Thymus (tissue), 11 donors: Measurements from ENCODE around the gene PPP1CB. TPM values are rescaled to one million over a fixed set of nuclear protein-coding genes. Genes with fewer than 3 reads are reported as not detected.
"Not testable (repeated sequence)": the region's sequence is repeated elsewhere in the genome, so short reads cannot be mapped to it uniquely, and the experiment has no call there.

Source experiments
- DNase-seq, 9 donors: peaks; one replicate each; pipeline ENCODE4 v3.0.0-alpha.2; 2013; ENCODE audit warnings: low spot score in 9 of 9, low read depth in 6 of 9, missing footprints in 1 of 9
- H3K27ac ChIP-seq, 2 donors: one replicate each; pipeline ENCODE4 v1.5.1; 2013; ENCODE audit warnings: control low read depth in 1 of 2, low read depth in 1 of 2, low read length in 1 of 2, mild to moderate bottlenecking in 1 of 2, moderate library complexity in 1 of 2
- H3K27me3 ChIP-seq, 2 donors: one replicate each; pipeline ENCODE4 v1.5.1; 2013; ENCODE audit warnings: low read length in 1 of 2; ENCODE audit not compliant: control insufficient read depth in 2 of 2, insufficient read depth in 1 of 2
- H3K36me3 ChIP-seq, 2 donors: one replicate each; pipeline ENCODE4 v1.5.1; 2013; ENCODE audit warnings: low read length in 1 of 2, mild to moderate bottlenecking in 1 of 2, moderate library complexity in 1 of 2; ENCODE audit not compliant: control insufficient read depth in 2 of 2, insufficient read depth in 2 of 2
- H3K4me1 ChIP-seq, 2 donors: one replicate each; pipeline ENCODE4 v1.5.1; 2013; ENCODE audit warnings: low read length in 2 of 2; ENCODE audit not compliant: control insufficient read depth in 2 of 2, insufficient read depth in 2 of 2
- H3K4me3 ChIP-seq, 2 donors: one replicate each; pipeline ENCODE4 v1.5.1; 2013; ENCODE audit warnings: low read length in 2 of 2, control low read depth in 1 of 2, mild to moderate bottlenecking in 1 of 2
- H3K9me3 ChIP-seq, 2 donors: one replicate each; pipeline ENCODE4 v1.5.1; 2013; ENCODE audit warnings: low read length in 1 of 2, mild to moderate bottlenecking in 1 of 2; ENCODE audit not compliant: control insufficient read depth in 2 of 2, insufficient read depth in 1 of 2
- WGBS: extraction: QIAGEN DNeasy Blood & Tissue Kit; methylation state at CpG from one replicate; pipeline ENCODE4 v1.1.7; 2013; 5-methylcytosine and 5-hydroxymethylcytosine counted together
- polyA plus RNA-seq: library from polyadenylated mRNA; stranded (reverse); fragments of 200-250 nt; gene quantifications from one replicate; pipeline ENCODE4 v1.2.3, GENCODE V29; 2013
- total RNA-seq: library from RNA; stranded (reverse); fragments of 120-200 nt; gene quantifications from one replicate; pipeline ENCODE4 v1.2.4, GENCODE V29; 2013
- donor health status: healthy.

PPP1CB gene
- total and polyA plus RNA-seq, 2 donors, result 119 to 153 TPM

GRCh38 chr2:28735511-28735910, 16.1 kb upstream of the PPP1CB start:
- Histone ChIP-seq H3K4me3 (no peak overlapping the region), H3K9me3 (peaks cover 0 to 2% of the 10 kb centered on the region in 2 donors), H3K4me1 (no peaks in the 10 kb centered on the region), H3K27ac (no peak overlapping the region), H3K27me3 (no peaks in the 10 kb centered on the region), H3K36me3 (no peaks in the 10 kb centered on the region)
- no peak for DNase-seq
- 82% methylated on average over 6 of the region's 6 CpGs for WGBS

- Histone ChIP-seq H3K27ac (no peak overlapping the region), H3K4me3 (no peak overlapping the region), H3K4me1 (no peaks in the 10 kb centered on the region), H3K36me3 (no peaks in the 10 kb centered on the region), H3K9me3 (peaks cover 0 to 2% of the 10 kb centered on the region in 2 donors), H3K27me3 (no peaks in the 10 kb centered on the region)
- no peak for DNase-seq
- WGBS, result 92% methylated on average over 3 of the region's 3 CpGs
Observed at GRCh38 chr2:28736034-28736433, 15.6 kb upstream of the PPP1CB start.

- no peak for DNase-seq
- no peak overlapping the region for H3K27ac ChIP-seq
- no peak overlapping the region for H3K4me3 ChIP-seq
- no peaks in the 10 kb centered on the region for H3K27me3 ChIP-seq
- H3K4me1 ChIP-seq, result no peaks in the 10 kb centered on the region
- no peaks in the 10 kb centered on the region for H3K36me3 ChIP-seq
- 95% methylated on average over 1 of the region's 1 CpG for WGBS
- H3K9me3 ChIP-seq, result peaks cover 0 to 2% of the 10 kb centered on the region in 2 donors
Observed at GRCh38 chr2:28737655-28738054, 14.0 kb upstream of the PPP1CB start.

GRCh38 chr2:28742619-28743018, 9.0 kb upstream of the PPP1CB start:
- 97% methylated on average over 6 of the region's 6 CpGs for WGBS
- H3K27me3 ChIP-seq, result not testable (repeated sequence)

GRCh38 chr2:28745225-28745624, 6.4 kb upstream of the PPP1CB start:
- 88% methylated on average over 2 of the region's 2 CpGs for WGBS
- H3K4me3 ChIP-seq, result no peak overlapping the region
- H3K27me3 ChIP-seq, result no peaks in the 10 kb centered on the region
- H3K9me3 ChIP-seq, result no peaks in the 10 kb centered on the region
- DNase-seq, result no peak
- peaks cover 0 to 2% of the 10 kb centered on the region in 2 donors for H3K4me1 ChIP-seq
- no peaks in the 10 kb centered on the region for H3K36me3 ChIP-seq
- no peak overlapping the region for H3K27ac ChIP-seq

More at GRCh38 chr2:28742619-28743018, 9.0 kb upstream of the PPP1CB start:
- H3K4me1 ChIP-seq, H3K36me3 ChIP-seq, H3K27ac ChIP-seq, H3K9me3 ChIP-seq, DNase-seq, H3K4me3 ChIP-seq: not testable (repeated sequence)

GRCh38 chr2:28745876-28746275, 5.8 kb upstream of the PPP1CB start:
- H3K4me3 ChIP-seq, result no peak overlapping the region
- peaks cover 0 to 8% of the 10 kb centered on the region in 2 donors for H3K4me1 ChIP-seq
- no peaks in the 10 kb centered on the region for H3K9me3 ChIP-seq
- WGBS, result 90% methylated on average over 4 of the region's 4 CpGs
- H3K36me3 ChIP-seq, result no peaks in the 10 kb centered on the region
- no peak for DNase-seq
- no peak overlapping the region for H3K27ac ChIP-seq
- H3K27me3 ChIP-seq, result no peaks in the 10 kb centered on the region

GRCh38 chr2:28746429-28747111, 5.1 kb upstream of the PPP1CB start:
- no peak overlapping the region for H3K27ac ChIP-seq
- no peaks in the 10 kb centered on the region for H3K9me3 ChIP-seq
- no peaks in the 10 kb centered on the region for H3K36me3 ChIP-seq
- H3K4me3 ChIP-seq, result no peak overlapping the region
- WGBS, result 94% methylated on average over 3 of the region's 3 CpGs
- H3K27me3 ChIP-seq, result no peaks in the 10 kb centered on the region
- H3K4me1 ChIP-seq, result peaks cover 0 to 10% of the 10 kb centered on the region in 2 donors
- no peak for DNase-seq

- H3K4me1 ChIP-seq, result peaks cover 0 to 10% of the 10 kb centered on the region in 2 donors
- no peaks in the 10 kb centered on the region for H3K27me3 ChIP-seq
- WGBS, result 99% methylated on average over 1 of the region's 1 CpG
- DNase-seq, result no peak
- no peak overlapping the region for H3K4me3 ChIP-seq
- H3K36me3 ChIP-seq, result no peaks in the 10 kb centered on the region
- no peaks in the 10 kb centered on the region for H3K9me3 ChIP-seq
- no peak overlapping the region for H3K27ac ChIP-seq
Observed at GRCh38 chr2:28747714-28748113, 3.9 kb upstream of the PPP1CB start.

- H3K27ac ChIP-seq, result no peak overlapping the region
- H3K4me3 ChIP-seq, result no peak overlapping the region
- H3K9me3 ChIP-seq, result no peaks in the 10 kb centered on the region
- H3K27me3 ChIP-seq, result no peaks in the 10 kb centered on the region
- peaks cover 0 to 10% of the 10 kb centered on the region in 2 donors for H3K4me1 ChIP-seq
- H3K36me3 ChIP-seq, result no peaks in the 10 kb centered on the region
- DNase-seq, result no peak
- WGBS, result 97% methylated on average over 2 of the region's 2 CpGs
Observed at GRCh38 chr2:28748176-28748575, 3.5 kb upstream of the PPP1CB start.
